ENCODE measurements around the gene GAK. TPM values are rescaled to one million over a fixed set of nuclear protein-coding genes. Genes with fewer than 3 reads are reported as not detected.
A peak's percentile ranks its signal among the peaks of the same experiment; 100 is the strongest.

Gene GAK
- polyA plus RNA-seq, 1 of the 3 experiments (the other 2 are of a cell fraction) = 35.9 TPM

DNA sequence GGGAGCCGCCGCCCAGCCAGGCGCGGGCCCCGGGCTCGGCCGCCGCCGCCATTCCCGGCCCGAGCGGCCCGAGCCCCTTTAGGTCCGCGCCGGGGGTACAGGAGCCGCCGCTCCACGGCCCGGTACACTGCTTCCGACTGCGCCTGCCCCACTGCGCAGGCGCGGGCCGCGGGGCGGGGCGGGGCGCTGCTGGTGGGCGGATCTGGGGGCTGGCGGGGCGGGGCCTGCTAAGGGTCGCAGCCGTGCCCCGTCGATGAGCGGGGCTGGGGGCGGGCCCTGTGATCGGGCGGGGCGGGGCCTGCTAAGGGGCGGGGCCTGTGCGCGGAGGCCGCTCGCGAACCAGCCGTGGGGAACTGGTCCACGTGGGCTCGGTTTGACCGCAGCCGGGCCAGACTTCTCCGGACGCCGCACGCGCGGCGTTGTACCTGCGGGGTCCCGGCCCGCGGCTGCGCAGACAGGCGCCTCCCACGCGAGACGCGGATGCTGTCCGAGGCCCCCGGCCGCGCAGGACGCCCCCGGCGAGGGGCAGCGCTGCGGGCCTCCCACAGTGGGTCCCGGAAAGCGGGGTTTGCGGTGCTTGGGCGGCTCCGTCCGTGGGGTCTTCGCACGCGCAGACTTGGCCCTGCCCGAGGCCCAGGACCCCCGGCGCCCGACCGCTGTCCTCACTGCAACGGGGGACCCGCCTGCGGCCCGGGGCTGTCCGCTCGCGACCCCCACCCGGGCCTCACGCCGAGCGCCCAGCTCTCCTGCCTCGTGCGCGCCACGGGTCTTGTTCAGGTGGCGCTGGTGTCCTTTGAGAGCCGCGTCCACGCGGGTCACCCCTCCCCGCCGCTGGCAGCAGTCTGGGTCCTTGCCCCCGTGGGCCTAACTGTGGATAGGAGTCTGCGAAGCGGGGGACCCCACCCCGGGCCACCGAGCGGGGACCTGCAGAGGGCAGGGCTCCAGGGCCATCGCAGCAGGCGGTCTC is 41.6 kb upstream of the GAK start, which contains the start of gene DGKQ:
TSS of gene DGKQ (minus strand) at position 139 of the 967 bp plus-strand sequence. CDS start at position 52, 87 bp downstream.
- no peak for TF ChIP-seq TCF12 (IDR thresholded peaks at IDR 0.05)
- TF ChIP-seq, protein P1, sequence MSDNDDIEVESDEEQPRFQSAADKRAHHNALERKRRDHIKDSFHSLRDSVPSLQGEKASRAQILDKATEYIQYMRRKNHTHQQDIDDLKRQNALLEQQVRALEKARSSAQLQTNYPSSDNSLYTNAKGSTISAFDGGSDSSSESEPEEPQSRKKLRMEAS (IDR thresholded peaks at IDR 0.05; ENCODE audit: low read depth) = peak; percentile 49; the same call in 1 of the 2 replicates
- no peak for TF ChIP-seq USF2 (IDR thresholded peaks at IDR 0.05; ENCODE audit: borderline replicate concordance, low read depth, low read length)
- TF ChIP-seq NRF1 (IDR thresholded peaks at IDR 0.05; ENCODE audit: low read depth, low read length) = peak; percentile 76
- TF ChIP-seq POLR2AphosphoS5 (IDR thresholded peaks at IDR 0.05; ENCODE audit: low read depth, low read length) = peak; percentile 62
- no peak for TF ChIP-seq MEF2A (IDR thresholded peaks at IDR 0.05; ENCODE audit: borderline replicate concordance, low read depth)
- peak; percentile 72 for TF ChIP-seq MXI1 (IDR thresholded peaks at IDR 0.05; ENCODE audit: low read depth, low read length)
- 74% methylated on average over 6 of the region's 123 CpGs for WGBS (ENCODE audit: low lambda C conversion rate)
- Histone ChIP-seq H3F3A (replicated peaks; ENCODE audit: insufficient read depth) (no peaks in the 10 kb centered on the region), H3K4me3 (ENCODE audit: low read depth in 2 of 2, low read length in 1 of 2) (peak within 1 kb of the TSS; percentile 80 to 85), H2AFZ (ENCODE audit: low read depth) (peak within 1 kb of the TSS; percentile 65; the same call in 1 of the 2 replicates), H3K9me2 (no peaks in the 10 kb centered on the region), H3K9ac (peak within 1 kb of the TSS; percentile 61; the same call in 1 of the 2 replicates), H3K79me2 (ENCODE audit: insufficient read depth) (peaks cover 18% of the 10 kb centered on the region; the same call in 1 of the 2 replicates), H3K27me3 (ENCODE audit: insufficient read depth) (no peaks in the 10 kb centered on the region), H3K27ac (ENCODE audit: low read depth in 2 of 2, low read length in 1 of 2) (no peak within 1 kb of the TSS; a peak in 1 of 4 replicates), H3K4me2 (peak within 1 kb of the TSS; percentile 99), H3K9me3 (no peaks in the 10 kb centered on the region), H3K4me1 (ENCODE audit: control insufficient read depth in 1 of 2, insufficient read depth in 2 of 2, low read depth in 1 of 2, low read length in 1 of 2) (peaks cover 7 to 18% of the 10 kb centered on the region in 2 experiments; a peak in 1 of 4 replicates), H3K36me3 (replicated peaks in 1 of 2; ENCODE audit: control insufficient read depth in 1 of 2, insufficient read depth in 2 of 2, low read length in 1 of 2) (no peaks in the 10 kb centered on the region), H4K20me1 (ENCODE audit: insufficient read depth) (peaks cover 18% of the 10 kb centered on the region)
- DNase-seq = peak; percentile 100
- ChIA-PET POLR2A (no interaction called here), CTCF (no interaction called here)

DNA sequence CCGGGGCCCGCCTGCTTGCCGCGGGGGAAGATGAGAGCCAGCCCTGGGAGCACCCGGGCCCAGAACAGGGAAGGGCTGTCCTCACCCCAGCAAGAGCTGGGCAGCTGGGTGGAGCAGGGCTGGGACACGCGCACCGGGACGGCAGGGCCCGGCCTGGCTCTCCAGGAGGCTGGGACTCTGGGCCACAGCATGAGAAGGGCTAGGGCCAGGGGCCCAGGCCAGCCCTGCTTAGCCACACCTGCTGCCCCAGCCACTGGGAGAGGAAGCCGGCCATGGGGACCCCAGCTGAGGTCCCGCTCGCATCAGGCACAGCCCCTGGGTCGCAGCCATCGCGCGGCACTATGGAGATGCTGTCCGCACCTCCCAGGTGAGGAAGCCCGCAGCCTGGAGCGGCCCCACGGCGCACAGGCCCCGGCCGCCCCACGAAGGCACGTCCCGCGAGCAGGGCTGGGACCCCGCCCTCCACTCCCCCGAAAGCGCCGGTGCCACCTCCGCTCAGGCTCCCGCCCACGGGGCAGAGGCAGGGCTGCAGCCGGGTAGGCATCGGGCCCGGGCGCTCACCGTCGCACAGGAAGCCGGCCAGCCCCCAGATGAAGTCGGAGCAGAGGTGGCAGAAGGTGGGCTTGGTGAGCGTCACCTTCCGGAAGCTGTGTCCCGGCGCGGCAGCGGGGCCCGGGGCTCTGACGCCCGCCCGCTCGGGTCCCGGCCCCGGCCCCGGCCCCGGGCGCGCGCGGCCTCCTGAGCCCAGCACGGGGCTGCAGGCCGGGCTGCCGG is 40.7 kb upstream of the GAK start:
- CTCF ChIA-PET = no interaction called here
- WGBS (ENCODE audit: low lambda C conversion rate) = 0% methylated on average over 2 of the region's 65 CpGs

More for the DNA sequence above, 40.7 kb upstream of the GAK start:
- no peaks in the 10 kb centered on the region for H3K9me2 ChIP-seq
- peak overlapping the region; percentile 61; the same call in 1 of the 2 replicates for H3K9ac ChIP-seq
- no peaks in the 10 kb centered on the region for H3K36me3 ChIP-seq (replicated peaks in 1 of 2; ENCODE audit: control insufficient read depth in 1 of 2, insufficient read depth in 2 of 2, low read length in 1 of 2)
- TF ChIP-seq, protein P2, sequence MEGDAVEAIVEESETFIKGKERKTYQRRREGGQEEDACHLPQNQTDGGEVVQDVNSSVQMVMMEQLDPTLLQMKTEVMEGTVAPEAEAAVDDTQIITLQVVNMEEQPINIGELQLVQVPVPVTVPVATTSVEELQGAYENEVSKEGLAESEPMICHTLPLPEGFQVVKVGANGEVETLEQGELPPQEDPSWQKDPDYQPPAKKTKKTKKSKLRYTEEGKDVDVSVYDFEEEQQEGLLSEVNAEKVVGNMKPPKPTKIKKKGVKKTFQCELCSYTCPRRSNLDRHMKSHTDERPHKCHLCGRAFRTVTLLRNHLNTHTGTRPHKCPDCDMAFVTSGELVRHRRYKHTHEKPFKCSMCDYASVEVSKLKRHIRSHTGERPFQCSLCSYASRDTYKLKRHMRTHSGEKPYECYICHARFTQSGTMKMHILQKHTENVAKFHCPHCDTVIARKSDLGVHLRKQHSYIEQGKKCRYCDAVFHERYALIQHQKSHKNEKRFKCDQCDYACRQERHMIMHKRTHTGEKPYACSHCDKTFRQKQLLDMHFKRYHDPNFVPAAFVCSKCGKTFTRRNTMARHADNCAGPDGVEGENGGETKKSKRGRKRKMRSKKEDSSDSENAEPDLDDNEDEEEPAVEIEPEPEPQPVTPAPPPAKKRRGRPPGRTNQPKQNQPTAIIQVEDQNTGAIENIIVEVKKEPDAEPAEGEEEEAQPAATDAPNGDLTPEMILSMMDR (IDR thresholded peaks at IDR 0.05) = no peak
- TF ChIP-seq, protein P3, sequence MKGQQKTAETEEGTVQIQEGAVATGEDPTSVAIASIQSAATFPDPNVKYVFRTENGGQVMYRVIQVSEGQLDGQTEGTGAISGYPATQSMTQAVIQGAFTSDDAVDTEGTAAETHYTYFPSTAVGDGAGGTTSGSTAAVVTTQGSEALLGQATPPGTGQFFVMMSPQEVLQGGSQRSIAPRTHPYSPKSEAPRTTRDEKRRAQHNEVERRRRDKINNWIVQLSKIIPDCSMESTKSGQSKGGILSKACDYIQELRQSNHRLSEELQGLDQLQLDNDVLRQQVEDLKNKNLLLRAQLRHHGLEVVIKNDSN (IDR thresholded peaks at IDR 0.05; ENCODE audit: borderline replicate concordance, low read depth) = no peak
- no peak for TF ChIP-seq JUND (IDR thresholded peaks at IDR 0.05)
- TF ChIP-seq NRF1 (IDR thresholded peaks at IDR 0.05; ENCODE audit: low read depth, low read length) = no peak
- TF ChIP-seq, protein P4, sequence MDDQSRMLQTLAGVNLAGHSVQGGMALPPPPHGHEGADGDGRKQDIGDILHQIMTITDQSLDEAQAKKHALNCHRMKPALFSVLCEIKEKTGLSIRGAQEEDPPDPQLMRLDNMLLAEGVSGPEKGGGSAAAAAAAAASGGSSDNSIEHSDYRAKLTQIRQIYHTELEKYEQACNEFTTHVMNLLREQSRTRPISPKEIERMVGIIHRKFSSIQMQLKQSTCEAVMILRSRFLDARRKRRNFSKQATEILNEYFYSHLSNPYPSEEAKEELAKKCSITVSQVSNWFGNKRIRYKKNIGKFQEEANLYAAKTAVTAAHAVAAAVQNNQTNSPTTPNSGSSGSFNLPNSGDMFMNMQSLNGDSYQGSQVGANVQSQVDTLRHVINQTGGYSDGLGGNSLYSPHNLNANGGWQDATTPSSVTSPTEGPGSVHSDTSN (IDR thresholded peaks at IDR 0.05) = no peak
- TF ChIP-seq, protein P1 (IDR thresholded peaks at IDR 0.05; ENCODE audit: low read depth) = no peak
- no peak for TF ChIP-seq ELF1 (IDR thresholded peaks at IDR 0.05)
- TF ChIP-seq CHD2 (IDR thresholded peaks at IDR 0.05; ENCODE audit: low read length, partially characterized antibody) = no peak
- TF ChIP-seq FOXM1 (IDR thresholded peaks at IDR 0.05; ENCODE audit: low read depth) = no peak
- TF ChIP-seq POLR2AphosphoS5 (IDR thresholded peaks at IDR 0.05; ENCODE audit: low read depth, low read length) = no peak
- no peak for TF ChIP-seq FOSL2 (IDR thresholded peaks at IDR 0.05; ENCODE audit: borderline replicate concordance, low read depth)
- TF ChIP-seq MEF2A (IDR thresholded peaks at IDR 0.05; ENCODE audit: borderline replicate concordance, low read depth) = no peak
- TF ChIP-seq EZH2phosphoT487 (IDR thresholded peaks at IDR 0.05; ENCODE audit: borderline replicate concordance, low read depth) = no peak
- peak; percentile 72 for DNase-seq
- H3K4me1 ChIP-seq (ENCODE audit: control insufficient read depth in 1 of 2, insufficient read depth in 2 of 2, low read depth in 1 of 2, low read length in 1 of 2) = peaks cover 7 to 18% of the 10 kb centered on the region in 2 experiments; a peak in 1 of 4 replicates
- no peaks in the 10 kb centered on the region for H3K27me3 ChIP-seq (ENCODE audit: insufficient read depth)
- peak overlapping the region; percentile 80 to 85 for H3K4me3 ChIP-seq (ENCODE audit: low read depth in 2 of 2, low read length in 1 of 2)
- peak overlapping the region; percentile 99 for H3K4me2 ChIP-seq
- H4K20me1 ChIP-seq (ENCODE audit: insufficient read depth) = peaks cover 18% of the 10 kb centered on the region
- POLR2A ChIA-PET = interaction anchor here (1.1 kb wide), 1 partner anchor 14 kb away, joined by 5 read pairs; the partner anchor contains the start of gene IDUA
- H3K27ac ChIP-seq (ENCODE audit: low read depth in 2 of 2, low read length in 1 of 2) = no peak overlapping the region; a peak in 1 of 4 replicates
- no peaks in the 10 kb centered on the region for H3K9me3 ChIP-seq
- no peaks in the 10 kb centered on the region for H3F3A ChIP-seq (replicated peaks; ENCODE audit: insufficient read depth)
- H3K79me2 ChIP-seq (ENCODE audit: insufficient read depth) = peaks cover 18% of the 10 kb centered on the region; the same call in 1 of the 2 replicates
- no peak overlapping the region for H2AFZ ChIP-seq (ENCODE audit: low read depth)

Measured in SK-N-SH (cell line).